ENCODE data around the gene MLIP. TPM values are rescaled to one million over a fixed set of nuclear protein-coding genes. Genes with fewer than 3 reads are reported as not detected.

MLIP gene
- total RNA-seq, 4 donors from 2014 or later = 0.42 to 3.5 (median 1.2) TPM

GRCh38 chr6:54115966-54116365 lies 4.7 kb downstream of the MLIP start:
- H3K27me3 ChIP-seq = no peaks in the 10 kb centered on the region
- no peak overlapping the region for H3K27ac ChIP-seq (replicated peaks in 1 of 4)
- TF ChIP-seq POLR2AphosphoS5 (IDR thresholded peaks at IDR 0.05) (no peak), EP300 (IDR thresholded peaks at IDR 0.05) (no peak), POLR2A (IDR thresholded peaks at IDR 0.05; ENCODE audit: low read depth) (no peak), CTCF (IDR thresholded peaks at IDR 0.05) (no peak)
- 73% methylated on average over 1 of the region's 1 CpG for WGBS
- no peaks in the 10 kb centered on the region for H3K36me3 ChIP-seq
- no peak for DNase-seq (ENCODE audit: extremely low spot score)
- no peaks in the 10 kb centered on the region for H3K9me3 ChIP-seq
- peaks cover 0 to 21% (median 3%) of the 10 kb centered on the region in 4 donors for H3K4me1 ChIP-seq
- intact Hi-C loops (cut with DNase I) = no loop called here
- no peak overlapping the region for H3K4me3 ChIP-seq

GRCh38 chr6:54118117-54118516 lies 6.9 kb downstream of the MLIP start:
- Histone ChIP-seq H3K4me1 (peaks cover 0 to 10% (median 0%) of the 10 kb centered on the region in 4 donors), H3K27ac (replicated peaks in 1 of 4) (no peak overlapping the region), H3K9me3 (no peaks in the 10 kb centered on the region), H3K36me3 (no peaks in the 10 kb centered on the region), H3K27me3 (no peaks in the 10 kb centered on the region), H3K4me3 (no peak overlapping the region)
- DNase-seq (ENCODE audit: extremely low spot score) = no peak
- intact Hi-C loops (cut with DNase I) = no loop called here
- TF ChIP-seq EP300 (IDR thresholded peaks at IDR 0.05) (no peak), POLR2A (IDR thresholded peaks at IDR 0.05; ENCODE audit: low read depth) (no peak), CTCF (IDR thresholded peaks at IDR 0.05) (no peak), POLR2AphosphoS5 (IDR thresholded peaks at IDR 0.05) (no peak)
- WGBS = 87% methylated on average over 2 of the region's 2 CpGs

- intact Hi-C loops (cut with DNase I) = no loop called here
- WGBS = 70% methylated on average over 5 of the region's 5 CpGs
- DNase-seq (ENCODE audit: extremely low spot score) = no peak
- H3K4me1 ChIP-seq = peaks cover 0 to 22% (median 0%) of the 10 kb centered on the region in 4 donors
- no peaks in the 10 kb centered on the region for H3K9me3 ChIP-seq
- H3K27ac ChIP-seq (replicated peaks in 1 of 4) = no peak overlapping the region
- H3K4me3 ChIP-seq = no peak overlapping the region
- peaks cover 0 to 28% (median 0%) of the 10 kb centered on the region in 4 donors for H3K36me3 ChIP-seq
- H3K27me3 ChIP-seq = no peaks in the 10 kb centered on the region
- TF ChIP-seq CTCF (IDR thresholded peaks at IDR 0.05) = no peak
- no peak for TF ChIP-seq EP300 (IDR thresholded peaks at IDR 0.05)
- TF ChIP-seq POLR2A (IDR thresholded peaks at IDR 0.05; ENCODE audit: low read depth) = no peak
- TF ChIP-seq POLR2AphosphoS5 (IDR thresholded peaks at IDR 0.05) = no peak
Measured at GRCh38 chr6:54125493-54125892, 14.2 kb downstream of the MLIP start.

- Histone ChIP-seq H3K36me3 (peaks cover 0 to 12% (median 0%) of the 10 kb centered on the region in 4 donors), H3K4me1 (peaks cover 0 to 12% (median 5%) of the 10 kb centered on the region in 4 donors)
Measured at GRCh38 chr6:54130179-54130578, 18.9 kb downstream of the MLIP start.

GRCh38 chr6:54132587-54132986 lies 21.3 kb downstream of the MLIP start:
- no peaks in the 10 kb centered on the region for H3K9me3 ChIP-seq
- H3K4me3 ChIP-seq = no peak overlapping the region
- no peak for DNase-seq (ENCODE audit: extremely low spot score)
- no peak overlapping the region for H3K27ac ChIP-seq (replicated peaks in 1 of 4)
- intact Hi-C loops (cut with DNase I) = no loop called here
- peaks cover 2 to 18% (median 11%) of the 10 kb centered on the region in 4 donors for H3K4me1 ChIP-seq
- WGBS = 82% methylated on average over 2 of the region's 2 CpGs
- peaks cover 0 to 9% (median 0%) of the 10 kb centered on the region in 4 donors for H3K36me3 ChIP-seq
- no peak for TF ChIP-seq EP300 (IDR thresholded peaks at IDR 0.05)
- TF ChIP-seq CTCF (IDR thresholded peaks at IDR 0.05) = no peak
- no peak for TF ChIP-seq POLR2A (IDR thresholded peaks at IDR 0.05; ENCODE audit: low read depth)
- no peak for TF ChIP-seq POLR2AphosphoS5 (IDR thresholded peaks at IDR 0.05)
- no peaks in the 10 kb centered on the region for H3K27me3 ChIP-seq

More at GRCh38 chr6:54130179-54130578, 18.9 kb downstream of the MLIP start:
- H3K9me3 ChIP-seq = no peaks in the 10 kb centered on the region
- no peak for TF ChIP-seq EP300 (IDR thresholded peaks at IDR 0.05)
- TF ChIP-seq POLR2AphosphoS5 (IDR thresholded peaks at IDR 0.05) = no peak
- WGBS = 90% methylated on average over 3 of the region's 3 CpGs
- no peaks in the 10 kb centered on the region for H3K27me3 ChIP-seq
- no peak overlapping the region for H3K27ac ChIP-seq (replicated peaks in 1 of 4)
- intact Hi-C loops (cut with DNase I) = no loop called here
- no peak overlapping the region for H3K4me3 ChIP-seq
- no peak for DNase-seq (ENCODE audit: extremely low spot score)
